GM23338 (cell line): ENCODE results near the gene ARL15. TPM values are rescaled to one million over a fixed set of nuclear protein-coding genes. Genes with fewer than 3 reads are reported as not detected.

Source experiments
- ATAC-seq: fragments of 200-7000 bp; cut with Tn5 transposase; 3 replicates; pipeline ENCODE4 v1.9.1; 2020
- DNase-seq: peaks from one replicate; pipeline ENCODE4 v3.0.0-alpha.2; 2015; ENCODE audit warnings: low spot score
- H2AFZ ChIP-seq: fragments of 200-600 bp; sonication (generic); 2 replicates; pipeline ENCODE4 v1.8.0; 2016; ENCODE audit warnings: antibody characterized with exemption, mild to moderate bottlenecking, moderate library complexity
- H3F3A ChIP-seq: fragments of 200-600 bp; sonication (generic); replicated peaks from 2 replicates; pipeline ENCODE4 v1.8.0; 2017; ENCODE audit warnings: antibody characterized with exemption, mixed run types, low read depth
- H3K27ac ChIP-seq: fragments of 200-600 bp; sonication (generic); 2 replicates; pipeline ENCODE4 v1.6.1; 2016; ENCODE audit warnings: low read depth
- H3K27me3 ChIP-seq: fragments of 200-600 bp; sonication (generic); 2 replicates; pipeline ENCODE4 v1.8.0; 2016; ENCODE audit warnings: mild to moderate bottlenecking, mixed run types, moderate library complexity; ENCODE audit not compliant: insufficient read depth
- H3K36me3 ChIP-seq: fragments of 200-600 bp; sonication (generic); 2 replicates; pipeline ENCODE4 v1.8.0; 2016; ENCODE audit warnings: mild to moderate bottlenecking; ENCODE audit not compliant: insufficient read depth
- H3K4me1 ChIP-seq: fragments of 200-600 bp; sonication (generic); 2 replicates; pipeline ENCODE4 v1.8.0; 2016; ENCODE audit warnings: mild to moderate bottlenecking, moderate library complexity; ENCODE audit not compliant: insufficient read depth
- H3K4me2 ChIP-seq: fragments of 200-600 bp; sonication (generic); 2 replicates; pipeline ENCODE4 v1.7.1; 2017; ENCODE audit warnings: mixed run types
- H3K4me3 ChIP-seq: fragments of 200-600 bp; sonication (generic); 2 replicates; pipeline ENCODE4 v1.6.1; 2016; ENCODE audit warnings: mixed run types
- H3K79me2 ChIP-seq: fragments of 200-600 bp; sonication (generic); replicated peaks from 2 replicates; pipeline ENCODE4 v1.8.0; 2017; ENCODE audit warnings: mild to moderate bottlenecking; ENCODE audit not compliant: insufficient read depth
- H3K9me2 ChIP-seq: fragments of 200-600 bp; sonication (generic); 2 replicates; pipeline ENCODE4 v1.8.0; 2017; ENCODE audit not compliant: insufficient read depth
- H4K20me1 ChIP-seq: fragments of 200-600 bp; sonication (generic); replicated peaks from 2 replicates; pipeline ENCODE4 v1.8.0; 2017; ENCODE audit warnings: mild to moderate bottlenecking; ENCODE audit not compliant: insufficient read depth
- H3K27ac Mint-ChIP-seq: 2 replicates; pipeline ENCODE4 v1.8.0; 2020; ENCODE audit warnings: inconsistent platforms, mild to moderate bottlenecking, moderate library complexity, mixed read lengths
- H3K27me3 Mint-ChIP-seq: 3 replicates; pipeline ENCODE4 v1.8.0; 2022; ENCODE audit warnings: low read depth, mild to moderate bottlenecking, moderate library complexity, mixed read lengths, inconsistent platforms; ENCODE audit not compliant: insufficient read depth, poor library complexity
- H3K36me3 Mint-ChIP-seq: 3 replicates; pipeline ENCODE4 v1.8.0; 2021; ENCODE audit warnings: low read depth, mild to moderate bottlenecking, inconsistent platforms, moderate library complexity, mixed read lengths
- H3K4me1 Mint-ChIP-seq: 3 replicates; pipeline ENCODE4 v1.8.0; 2020; ENCODE audit warnings: mild to moderate bottlenecking, inconsistent platforms, mixed read lengths
- H3K4me3 Mint-ChIP-seq: 3 replicates; pipeline ENCODE4 v1.8.0; 2021; ENCODE audit warnings: moderate library complexity, mild to moderate bottlenecking, inconsistent platforms, mixed read lengths
- H3K9me3 Mint-ChIP-seq: 3 replicates; pipeline ENCODE4 v1.8.0; 2020; ENCODE audit warnings: moderate library complexity, mild to moderate bottlenecking, inconsistent platforms, mixed read lengths
- CREB1 ChIP-seq: fragments of 250-450 bp; sonication (Bioruptor Pico); IDR thresholded peaks from 2 replicates; pipeline ENCODE4 v1.5.0; 2020; ENCODE audit warnings: low read depth, mild to moderate bottlenecking, moderate library complexity
- EZH2 ChIP-seq: fragments of 200-600 bp; sonication (generic); IDR thresholded peaks from one replicate; pipeline ENCODE4 v1.8.0; 2017; ENCODE audit warnings: antibody characterized with exemption, mild to moderate bottlenecking, low read depth; ENCODE audit not compliant: unreplicated experiment
- EZH2phosphoT487 ChIP-seq: fragments of 200-600 bp; sonication (generic); IDR thresholded peaks from one replicate; pipeline ENCODE4 v1.8.1; 2018; ENCODE audit warnings: antibody characterized with exemption; ENCODE audit not compliant: unreplicated experiment
- JUNB ChIP-seq: IDR thresholded peaks from one replicate; pipeline ENCODE4 v1.6.1; 2016; ENCODE audit warnings: antibody characterized with exemption; ENCODE audit not compliant: unreplicated experiment
- ZNF114 ChIP-seq: fragments of 250-450 bp; sonication (Bioruptor Pico); IDR thresholded peaks from 2 replicates; pipeline ENCODE4 v1.5.0; 2020; ENCODE audit warnings: mild to moderate bottlenecking, moderate library complexity
- polyA plus RNA-seq: library from polyadenylated mRNA; unstranded; fragments of >200 nt; fragmentation: Nextera tagmentation; extraction: Ambion mirVana; gene quantifications from 2 replicates; pipeline ENCODE4 v1.2.1, GENCODE V29; 2016
- total RNA-seq: library from RNA; depleted of rRNA; stranded (reverse); fragments of >200 nt; shearing (Covaris generic); gene quantifications from 2 replicates; pipeline ENCODE4 v1.2.3, GENCODE V29; 2014
- TF ChIP-seq, protein P1 (sequence below): IDR thresholded peaks from 2 replicates; pipeline ENCODE4 v1.6.1; 2016; ENCODE audit warnings: antibody characterized with exemption
- TF ChIP-seq, protein P2 (sequence below): IDR thresholded peaks from one replicate; pipeline ENCODE4 v1.6.1; 2018; ENCODE audit warnings: antibody characterized with exemption; ENCODE audit not compliant: unreplicated experiment

ARL15 gene
- total and polyA plus RNA-seq, 2 experiments from 2014 or later: 13.0 to 54.0 TPM

DNA sequence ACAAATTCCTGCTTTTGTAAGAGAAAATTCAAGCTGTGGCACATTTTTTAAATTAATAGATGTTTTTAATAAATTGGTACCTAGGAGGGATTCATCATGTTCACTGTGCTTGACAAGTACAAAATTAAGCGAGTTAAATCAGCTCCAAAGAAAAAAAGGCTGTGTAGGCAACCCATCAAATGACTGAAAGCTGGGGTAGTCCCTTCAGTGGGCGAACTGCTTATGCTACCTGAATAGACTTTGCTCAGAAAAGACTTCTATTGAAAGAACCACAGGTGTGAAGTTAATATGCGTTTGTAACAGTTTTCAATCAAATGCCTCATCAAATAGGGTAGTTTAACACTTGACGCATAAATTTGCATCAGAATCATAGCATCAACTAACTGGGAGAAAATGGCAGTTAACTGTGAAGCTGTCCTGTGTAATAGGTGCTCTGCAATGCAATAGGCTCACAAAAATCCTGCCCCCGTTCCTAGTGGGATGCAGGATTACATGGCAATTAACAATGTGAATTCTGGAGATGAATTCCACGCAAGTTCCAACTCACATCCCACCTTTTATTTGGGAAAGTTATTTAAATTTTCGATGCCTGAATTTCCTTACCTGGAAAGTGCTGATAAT, 14.4 kb upstream of the ARL15 start:
- Histone ChIP-seq H3K4me1 (peaks cover 28% of the 10 kb centered on the region), H3K4me2 (peak overlapping the region; percentile 36), H3K9me2 (no peaks in the 10 kb centered on the region; the same call in 1 of the 2 replicates), H3K79me2 (no peaks in the 10 kb centered on the region), H3K27ac (no peak overlapping the region), H2AFZ (no peak overlapping the region), H3K36me3 (no peaks in the 10 kb centered on the region), H3F3A (no peaks in the 10 kb centered on the region), H3K27me3 (no peaks in the 10 kb centered on the region), H3K4me3 (no peak overlapping the region; the same call in 1 of the 2 replicates), H4K20me1 (no peaks in the 10 kb centered on the region)
- Mint-ChIP-seq H3K4me3 (no peak overlapping the region), H3K27me3 (peaks cover 2% of the 10 kb centered on the region), H3K27ac (no peak overlapping the region), H3K36me3 (no peaks in the 10 kb centered on the region), H3K9me3 (no peaks in the 10 kb centered on the region), H3K4me1 (peaks cover 25% of the 10 kb centered on the region)
- TF ChIP-seq, protein P1, sequence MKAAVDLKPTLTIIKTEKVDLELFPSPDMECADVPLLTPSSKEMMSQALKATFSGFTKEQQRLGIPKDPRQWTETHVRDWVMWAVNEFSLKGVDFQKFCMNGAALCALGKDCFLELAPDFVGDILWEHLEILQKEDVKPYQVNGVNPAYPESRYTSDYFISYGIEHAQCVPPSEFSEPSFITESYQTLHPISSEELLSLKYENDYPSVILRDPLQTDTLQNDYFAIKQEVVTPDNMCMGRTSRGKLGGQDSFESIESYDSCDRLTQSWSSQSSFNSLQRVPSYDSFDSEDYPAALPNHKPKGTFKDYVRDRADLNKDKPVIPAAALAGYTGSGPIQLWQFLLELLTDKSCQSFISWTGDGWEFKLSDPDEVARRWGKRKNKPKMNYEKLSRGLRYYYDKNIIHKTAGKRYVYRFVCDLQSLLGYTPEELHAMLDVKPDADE: no peak
- no peak for TF ChIP-seq EZH2phosphoT487
- no peak for TF ChIP-seq EZH2
- TF ChIP-seq CREB1 (CRISPR knock-in tag): no peak
- TF ChIP-seq, protein P2, sequence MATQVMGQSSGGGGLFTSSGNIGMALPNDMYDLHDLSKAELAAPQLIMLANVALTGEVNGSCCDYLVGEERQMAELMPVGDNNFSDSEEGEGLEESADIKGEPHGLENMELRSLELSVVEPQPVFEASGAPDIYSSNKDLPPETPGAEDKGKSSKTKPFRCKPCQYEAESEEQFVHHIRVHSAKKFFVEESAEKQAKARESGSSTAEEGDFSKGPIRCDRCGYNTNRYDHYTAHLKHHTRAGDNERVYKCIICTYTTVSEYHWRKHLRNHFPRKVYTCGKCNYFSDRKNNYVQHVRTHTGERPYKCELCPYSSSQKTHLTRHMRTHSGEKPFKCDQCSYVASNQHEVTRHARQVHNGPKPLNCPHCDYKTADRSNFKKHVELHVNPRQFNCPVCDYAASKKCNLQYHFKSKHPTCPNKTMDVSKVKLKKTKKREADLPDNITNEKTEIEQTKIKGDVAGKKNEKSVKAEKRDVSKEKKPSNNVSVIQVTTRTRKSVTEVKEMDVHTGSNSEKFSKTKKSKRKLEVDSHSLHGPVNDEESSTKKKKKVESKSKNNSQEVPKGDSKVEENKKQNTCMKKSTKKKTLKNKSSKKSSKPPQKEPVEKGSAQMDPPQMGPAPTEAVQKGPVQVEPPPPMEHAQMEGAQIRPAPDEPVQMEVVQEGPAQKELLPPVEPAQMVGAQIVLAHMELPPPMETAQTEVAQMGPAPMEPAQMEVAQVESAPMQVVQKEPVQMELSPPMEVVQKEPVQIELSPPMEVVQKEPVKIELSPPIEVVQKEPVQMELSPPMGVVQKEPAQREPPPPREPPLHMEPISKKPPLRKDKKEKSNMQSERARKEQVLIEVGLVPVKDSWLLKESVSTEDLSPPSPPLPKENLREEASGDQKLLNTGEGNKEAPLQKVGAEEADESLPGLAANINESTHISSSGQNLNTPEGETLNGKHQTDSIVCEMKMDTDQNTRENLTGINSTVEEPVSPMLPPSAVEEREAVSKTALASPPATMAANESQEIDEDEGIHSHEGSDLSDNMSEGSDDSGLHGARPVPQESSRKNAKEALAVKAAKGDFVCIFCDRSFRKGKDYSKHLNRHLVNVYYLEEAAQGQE: no peak
- no peak for TF ChIP-seq ZNF114 (CRISPR knock-in tag)
- peak; percentile 46 for DNase-seq
- peak; percentile 54; the same call in 2 of the 3 replicates for ATAC-seq

DNA sequence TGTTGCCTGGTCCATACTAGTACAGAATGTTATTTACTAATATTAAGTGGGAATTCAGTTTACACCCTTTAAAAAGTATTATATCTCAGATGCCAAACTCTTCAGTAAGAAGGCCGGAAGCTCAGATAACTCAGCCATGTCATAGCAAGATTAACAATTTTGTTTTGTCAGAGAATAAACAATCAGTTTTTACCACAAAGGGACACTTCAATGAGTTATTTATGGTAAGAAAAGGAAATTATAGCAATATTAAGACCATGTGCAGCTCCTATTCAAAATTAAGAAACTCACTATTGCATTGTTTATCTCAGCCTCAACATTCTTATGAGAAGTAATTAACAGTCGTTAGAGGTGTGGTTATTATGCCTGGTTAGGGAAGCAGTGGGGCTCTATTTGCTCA, 13.1 kb upstream of the ARL15 start:
- no peaks in the 10 kb centered on the region for H4K20me1 ChIP-seq
- no peaks in the 10 kb centered on the region; the same call in 1 of the 2 replicates for H3K9me2 ChIP-seq
- no peaks in the 10 kb centered on the region for H3K27me3 ChIP-seq
- H3K4me3 ChIP-seq: no peak overlapping the region
- peaks cover 28% of the 10 kb centered on the region for H3K4me1 ChIP-seq
- H3F3A ChIP-seq: no peaks in the 10 kb centered on the region
- H3K27ac ChIP-seq: no peak overlapping the region
- no peaks in the 10 kb centered on the region for H3K36me3 ChIP-seq
- no peaks in the 10 kb centered on the region for H3K36me3 Mint-ChIP-seq
- DNase-seq: no peak
- peaks cover 2% of the 10 kb centered on the region for H3K27me3 Mint-ChIP-seq
- no peak overlapping the region for H3K4me3 Mint-ChIP-seq
- H3K27ac Mint-ChIP-seq: no peak overlapping the region
- ATAC-seq: no peak
- no peak overlapping the region for H2AFZ ChIP-seq
- TF ChIP-seq, protein P1: no peak
- no peak for TF ChIP-seq JUNB
- TF ChIP-seq EZH2: no peak
- H3K4me2 ChIP-seq: no peak overlapping the region
- no peaks in the 10 kb centered on the region for H3K9me3 Mint-ChIP-seq
- H3K79me2 ChIP-seq: no peaks in the 10 kb centered on the region
- peaks cover 25% of the 10 kb centered on the region for H3K4me1 Mint-ChIP-seq
